Measurements from ENCODE around the gene PDE6B. TPM values are rescaled to one million over a fixed set of nuclear protein-coding genes. Genes with fewer than 3 reads are reported as not detected.
"Not testable (repeated sequence)": the region's sequence is repeated elsewhere in the genome, so short reads cannot be mapped to it uniquely, and the experiment has no call there.

The PDE6B gene
- total RNA-seq, 4 donors from 2014 or later = 6.4 to 26.4 (median 14.4) TPM

- no peaks in the 10 kb centered on the region for H3K9me3 ChIP-seq
- peaks cover 17 to 19% of the 10 kb centered on the region in 2 donors for H3K4me1 ChIP-seq
- H3K4me3 ChIP-seq (replicated peaks in 1 of 3) = no peak overlapping the region
- intact Hi-C loops (cut with DNase I) = no loop called here
- WGBS, 2 donors = 48 to 59% methylated on average over 20 to 28 of the region's 32 CpGs
- peak; percentile 38 to 53 for DNase-seq
- H3K27ac ChIP-seq = no peak overlapping the region
- H3K27me3 ChIP-seq = no peaks in the 10 kb centered on the region
- no peaks in the 10 kb centered on the region for H3K36me3 ChIP-seq
- TF ChIP-seq CTCF (IDR thresholded peaks at IDR 0.05) = no peak
- no peak for TF ChIP-seq POLR2A (IDR thresholded peaks at IDR 0.05)
Measured at GRCh38 chr4:692771-693554, 67.6 kb downstream of the PDE6B start.

- DNase-seq; H3K4me1 ChIP-seq; H3K4me3 ChIP-seq (replicated peaks in 1 of 3); H3K27ac ChIP-seq; H3K36me3 ChIP-seq; H3K27me3 ChIP-seq; intact Hi-C loops (cut with DNase I); H3K9me3 ChIP-seq: not testable (repeated sequence)
- WGBS, 2 donors = 87 to 91% methylated on average over 12 of the region's 12 CpGs
Measured at GRCh38 chr4:694341-694940, 69.1 kb downstream of the PDE6B start.

GRCh38 chr4:699816-700580 is 74.6 kb downstream of the PDE6B start:
- Histone ChIP-seq H3K4me3 (replicated peaks in 1 of 3) (no peak overlapping the region), H3K9me3 (no peaks in the 10 kb centered on the region), H3K4me1 (peaks cover under 1 to 1% of the 10 kb centered on the region in 2 donors), H3K27ac (no peak overlapping the region), H3K27me3 (no peaks in the 10 kb centered on the region), H3K36me3 (no peaks in the 10 kb centered on the region)
- intact Hi-C loops (cut with DNase I) = no loop called here
- WGBS, 2 donors = 85% methylated on average over 27 of the region's 27 CpGs
- DNase-seq = no peak
- no peak for TF ChIP-seq POLR2A (IDR thresholded peaks at IDR 0.05)
- TF ChIP-seq CTCF (IDR thresholded peaks at IDR 0.05) = no peak

GRCh38 chr4:700587-701264 is 75.4 kb downstream of the PDE6B start:
- no peaks in the 10 kb centered on the region for H3K36me3 ChIP-seq
- 80 to 84% methylated on average over 16 of the region's 16 CpGs for WGBS, 2 donors
- H3K9me3 ChIP-seq = no peaks in the 10 kb centered on the region
- TF ChIP-seq POLR2A (IDR thresholded peaks at IDR 0.05) = no peak
- TF ChIP-seq CTCF (IDR thresholded peaks at IDR 0.05) = no peak
- no peak overlapping the region for H3K4me3 ChIP-seq (replicated peaks in 1 of 3)
- intact Hi-C loops (cut with DNase I) = no loop called here
- DNase-seq = no peak
- peaks cover 4 to 5% of the 10 kb centered on the region in 2 donors for H3K4me1 ChIP-seq
- H3K27ac ChIP-seq = no peak overlapping the region
- no peaks in the 10 kb centered on the region for H3K27me3 ChIP-seq

GRCh38 chr4:702618-703048 is 77.3 kb downstream of the PDE6B start:
- H3K4me3 ChIP-seq (replicated peaks in 1 of 3) = no peak overlapping the region
- no peak for TF ChIP-seq CTCF (IDR thresholded peaks at IDR 0.05)
- TF ChIP-seq POLR2A (IDR thresholded peaks at IDR 0.05) = no peak
- H3K9me3 ChIP-seq = no peaks in the 10 kb centered on the region
- DNase-seq = peak; percentile 78 to 81
- WGBS, 2 donors = 44 to 45% methylated on average over 7 of the region's 7 CpGs
- H3K4me1 ChIP-seq = peaks cover 11 to 12% of the 10 kb centered on the region in 2 donors
- intact Hi-C loops (cut with DNase I) = no loop called here
- no peaks in the 10 kb centered on the region for H3K36me3 ChIP-seq
- H3K27ac ChIP-seq = no peak overlapping the region
- no peaks in the 10 kb centered on the region for H3K27me3 ChIP-seq

All from thyroid gland (tissue), 4 donors.